Natural killer cell (primary cell): ENCODE measurements around the gene DCHS2. TPM values are rescaled to one million over a fixed set of nuclear protein-coding genes. Genes with fewer than 3 reads are reported as not detected.

Source experiments
- ATAC-seq, 3 donors: fragments of 150-1000 bp in 2 of 3; fragments of 200-7000 bp in 1 of 3; cut with Tn5 transposase; 1 replicate in 1 of 3; 2 replicates in 2 of 3; pipeline ENCODE4 v1.10.0; 2021; ENCODE audit warnings: mild to moderate bottlenecking in 2 of 3, moderate library complexity in 2 of 3
- DNase-seq, 2 donors: peaks; one replicate each; pipeline versions ENCODE4 v3.0.0 to v3.0.0-alpha.2; 2013 to 2021; ENCODE audit warnings: mixed read lengths in 1 of 2
- H3K27ac ChIP-seq: one replicate; pipeline ENCODE4 v1.5.1; 2013; ENCODE audit warnings: mild to moderate bottlenecking, low read length
- H3K27me3 ChIP-seq: one replicate; pipeline ENCODE4 v1.6.1; 2013; ENCODE audit warnings: low read length; ENCODE audit not compliant: control insufficient read depth, insufficient read depth
- H3K36me3 ChIP-seq: one replicate; pipeline ENCODE4 v1.6.1; 2013; ENCODE audit warnings: low read length; ENCODE audit not compliant: control insufficient read depth, insufficient read depth
- H3K4me1 ChIP-seq: one replicate; pipeline ENCODE4 v1.6.1; 2013; ENCODE audit warnings: low read length; ENCODE audit not compliant: control insufficient read depth, insufficient read depth
- H3K4me3 ChIP-seq: one replicate; pipeline ENCODE4 v1.5.1; 2013; ENCODE audit warnings: low read length
- H3K9me3 ChIP-seq: one replicate; pipeline ENCODE4 v1.6.1; 2013; ENCODE audit warnings: low read length; ENCODE audit not compliant: control insufficient read depth, insufficient read depth
- H3K27ac Mint-ChIP-seq, 2 donors: one replicate each; pipeline ENCODE4 v1.8.0; 2022; ENCODE audit warnings: mild to moderate bottlenecking in 2 of 2, mixed read lengths in 2 of 2, moderate library complexity in 1 of 2
- H3K27me3 Mint-ChIP-seq, 2 donors: one replicate each; pipeline ENCODE4 v1.8.0; 2022; ENCODE audit warnings: low read depth in 2 of 2, mixed read lengths in 2 of 2
- H3K36me3 Mint-ChIP-seq: one replicate; pipeline ENCODE4 v1.8.0; 2022; ENCODE audit warnings: mixed read lengths
- H3K4me1 Mint-ChIP-seq, 2 donors: one replicate each; pipeline ENCODE4 v1.8.0; 2022; ENCODE audit warnings: mixed read lengths in 2 of 2
- H3K4me3 Mint-ChIP-seq: one replicate; pipeline ENCODE4 v1.8.0; 2022; ENCODE audit warnings: mild to moderate bottlenecking, moderate library complexity, mixed read lengths
- H3K9me3 Mint-ChIP-seq, 2 donors: one replicate each; pipeline ENCODE4 v1.8.0; 2022; ENCODE audit warnings: mixed read lengths in 2 of 2
- WGBS: methylation state at CpG from one replicate; pipeline ENCODE4 v1.1.7; 2013; ENCODE audit warnings: missing lambda C conversion rate; ENCODE audit not compliant: insufficient coverage; 5-methylcytosine and 5-hydroxymethylcytosine counted together
- intact Hi-C: fragments of 100-400 bp; cut with micrococcal nuclease; formaldehyde crosslinking; loops from one replicate; pipeline ENCODE4 v1.14.2; 2022
- total RNA-seq, 4 donors: library from RNA; stranded (reverse); fragments of 120-200 nt in 1 of 4; gene quantifications; one replicate each; pipeline versions ENCODE4 v1.2.3 to v1.2.4, GENCODE V29; 2013 to 2022
- TF ChIP-seq, protein P1 (sequence below): fragments of 200-600 bp; IDR thresholded peaks from one replicate; pipeline ENCODE4 v1.8.0; 2022; ENCODE audit warnings: antibody characterized with exemption

The DCHS2 gene
- total RNA-seq, 3 donors from 2014 or later (not counting 1 experiment from before 2014, with no cell fraction given) = not detected

DNA sequence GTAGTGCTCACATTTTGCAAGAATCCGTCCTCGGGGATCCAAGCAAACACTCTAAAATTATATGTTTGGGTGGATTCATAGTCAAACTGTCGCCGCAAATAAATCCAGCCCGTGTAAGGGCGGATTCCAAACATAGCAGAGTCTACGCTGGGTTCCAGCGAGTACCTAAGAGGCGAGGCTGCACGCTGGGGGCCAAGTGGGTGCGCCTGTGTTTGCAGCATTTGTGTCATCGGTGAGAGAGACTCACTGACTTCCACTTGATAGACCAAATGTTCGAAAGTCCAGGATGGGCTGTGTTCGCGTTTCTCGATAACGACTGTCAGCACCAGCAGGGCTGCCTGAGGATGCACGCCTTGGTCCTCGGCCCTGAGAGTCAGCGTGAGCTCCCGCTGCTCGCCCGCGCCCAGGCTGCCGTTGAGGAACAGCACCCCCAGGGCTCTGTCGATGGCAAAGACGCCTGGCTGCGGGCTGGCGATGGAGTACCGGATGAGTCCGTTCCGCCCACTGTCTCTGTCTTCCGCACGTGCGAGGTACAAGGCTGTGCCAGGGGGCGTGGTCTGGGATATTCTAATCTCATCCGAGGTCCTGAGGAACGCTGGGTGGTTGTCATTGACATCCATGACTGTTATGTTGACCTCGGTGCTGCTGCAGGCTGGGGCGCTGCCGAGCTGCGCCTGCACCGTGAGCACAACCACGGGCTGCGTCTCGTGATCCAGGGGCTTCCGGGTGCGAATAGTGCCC is 158.7 kb downstream of the DCHS2 start:
- intact Hi-C loops = no loop called here
- 8% methylated on average over 48 of the region's 48 CpGs for WGBS
- no peaks in the 10 kb centered on the region for H3K36me3 Mint-ChIP-seq
- peaks cover 7% of the 10 kb centered on the region for H3K4me1 ChIP-seq
- H3K4me3 Mint-ChIP-seq = peak overlapping the region; percentile 71
- no peaks in the 10 kb centered on the region for H3K36me3 ChIP-seq
- TF ChIP-seq, protein P1, sequence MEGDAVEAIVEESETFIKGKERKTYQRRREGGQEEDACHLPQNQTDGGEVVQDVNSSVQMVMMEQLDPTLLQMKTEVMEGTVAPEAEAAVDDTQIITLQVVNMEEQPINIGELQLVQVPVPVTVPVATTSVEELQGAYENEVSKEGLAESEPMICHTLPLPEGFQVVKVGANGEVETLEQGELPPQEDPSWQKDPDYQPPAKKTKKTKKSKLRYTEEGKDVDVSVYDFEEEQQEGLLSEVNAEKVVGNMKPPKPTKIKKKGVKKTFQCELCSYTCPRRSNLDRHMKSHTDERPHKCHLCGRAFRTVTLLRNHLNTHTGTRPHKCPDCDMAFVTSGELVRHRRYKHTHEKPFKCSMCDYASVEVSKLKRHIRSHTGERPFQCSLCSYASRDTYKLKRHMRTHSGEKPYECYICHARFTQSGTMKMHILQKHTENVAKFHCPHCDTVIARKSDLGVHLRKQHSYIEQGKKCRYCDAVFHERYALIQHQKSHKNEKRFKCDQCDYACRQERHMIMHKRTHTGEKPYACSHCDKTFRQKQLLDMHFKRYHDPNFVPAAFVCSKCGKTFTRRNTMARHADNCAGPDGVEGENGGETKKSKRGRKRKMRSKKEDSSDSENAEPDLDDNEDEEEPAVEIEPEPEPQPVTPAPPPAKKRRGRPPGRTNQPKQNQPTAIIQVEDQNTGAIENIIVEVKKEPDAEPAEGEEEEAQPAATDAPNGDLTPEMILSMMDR = no peak
- H3K27me3 Mint-ChIP-seq = peaks cover 0 to 7% of the 10 kb centered on the region in 2 donors
- H3K9me3 Mint-ChIP-seq = no peaks in the 10 kb centered on the region
- no peak overlapping the region for H3K27ac ChIP-seq
- H3K4me3 ChIP-seq = peak overlapping the region; percentile 5
- ATAC-seq (peak; percentile 38 to 78 (median 61)), DNase-seq (peak; percentile 16 to 72)
- peaks cover 5 to 11% of the 10 kb centered on the region in 2 donors for H3K4me1 Mint-ChIP-seq
- H3K27ac Mint-ChIP-seq = no peak overlapping the region
- peaks cover 16% of the 10 kb centered on the region for H3K27me3 ChIP-seq
- no peaks in the 10 kb centered on the region for H3K9me3 ChIP-seq

DNA sequence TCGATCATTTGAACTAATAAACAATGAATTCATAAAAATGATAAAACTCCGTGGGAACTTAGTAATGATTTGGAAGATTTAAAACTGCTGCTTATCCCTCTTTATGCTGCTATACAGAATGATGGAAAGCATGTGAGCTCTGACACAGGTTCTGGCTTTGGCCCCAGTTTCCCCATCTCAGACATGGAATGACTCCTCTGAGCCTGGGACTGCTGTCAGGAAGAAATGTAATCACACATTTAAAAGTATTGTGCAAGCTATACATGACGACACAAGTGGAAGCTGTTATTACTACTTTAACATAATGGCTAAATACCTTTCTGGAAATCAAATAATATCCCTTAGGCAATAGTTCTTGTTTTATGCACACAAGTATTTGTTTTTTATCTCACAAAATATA is 161.7 kb downstream of the DCHS2 start:
- Mint-ChIP-seq H3K4me1 (peaks cover 5 to 11% of the 10 kb centered on the region in 2 donors), H3K36me3 (no peaks in the 10 kb centered on the region), H3K4me3 (no peak overlapping the region), H3K9me3 (peaks cover 0 to 5% of the 10 kb centered on the region in 2 donors), H3K27ac (no peak overlapping the region), H3K27me3 (peaks cover 0 to 5% of the 10 kb centered on the region in 2 donors)
- DNase-seq (no peak), ATAC-seq (no peak)
- intact Hi-C loops = no loop called here
- Histone ChIP-seq H3K4me3 (no peak overlapping the region), H3K27me3 (peaks cover 16% of the 10 kb centered on the region), H3K9me3 (no peaks in the 10 kb centered on the region), H3K27ac (no peak overlapping the region), H3K36me3 (no peaks in the 10 kb centered on the region), H3K4me1 (peaks cover 7% of the 10 kb centered on the region)
- WGBS = 100% methylated on average over 1 of the region's 3 CpGs
- TF ChIP-seq, protein P1 = no peak

DNA sequence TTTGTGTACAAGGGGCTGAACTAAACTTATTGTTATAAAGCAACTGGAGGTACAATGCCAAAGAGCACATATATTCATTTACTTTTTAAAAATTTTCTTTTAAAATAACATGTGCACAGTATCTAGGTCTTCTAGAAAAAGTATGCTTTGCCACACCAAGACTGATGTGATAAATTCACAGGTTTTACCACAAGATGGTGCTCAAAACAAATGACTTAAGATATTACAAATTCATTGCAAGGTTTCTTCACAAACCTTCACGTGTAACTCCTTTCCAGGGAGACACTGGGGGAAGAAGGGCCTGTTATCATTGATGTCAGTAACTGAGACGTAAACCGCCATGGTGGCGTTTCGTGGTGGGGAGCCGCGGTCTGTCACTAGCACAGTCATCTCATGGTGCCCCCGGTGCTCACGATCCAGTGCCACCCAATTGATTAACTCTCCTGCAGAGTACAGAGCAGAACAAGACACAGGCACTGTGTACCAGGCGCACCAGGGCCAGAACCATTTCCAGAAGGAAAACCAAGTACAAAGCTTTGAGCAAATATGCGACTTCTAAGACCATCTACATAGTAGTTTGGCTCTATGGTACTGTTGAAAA is 162.2 kb downstream of the DCHS2 start:
- DNase-seq (peak in 1 of 2 donors; percentile 24), ATAC-seq (no peak)
- Mint-ChIP-seq H3K9me3 (peaks cover 0 to 5% of the 10 kb centered on the region in 2 donors), H3K36me3 (no peaks in the 10 kb centered on the region), H3K4me1 (peaks cover 5 to 11% of the 10 kb centered on the region in 2 donors), H3K27ac (no peak overlapping the region), H3K27me3 (peaks cover 0 to 5% of the 10 kb centered on the region in 2 donors), H3K4me3 (no peak overlapping the region)
- Histone ChIP-seq H3K36me3 (no peaks in the 10 kb centered on the region), H3K9me3 (no peaks in the 10 kb centered on the region), H3K4me1 (peaks cover 7% of the 10 kb centered on the region), H3K4me3 (no peak overlapping the region), H3K27ac (no peak overlapping the region), H3K27me3 (peaks cover 16% of the 10 kb centered on the region)
- WGBS = 66% methylated on average over 10 of the region's 11 CpGs
- TF ChIP-seq, protein P1 = no peak
- intact Hi-C loops = no loop called here
